IPS-NIHi7 (cell line): ENCODE results near the gene LSR.

Experiments used
- DNase-seq: peaks from one replicate; pipeline ENCODE4 v3.0.0; 2012; ENCODE audit warnings: mixed read lengths; ENCODE audit errors: extremely low spot score

The LSR gene

GRCh38 chr19:35247526-35248309 lies 1.1 kb upstream of the LSR start:
- peak; percentile 91 for DNase-seq

GRCh38 chr19:35249146-35249847 lies 495 bp downstream of the LSR start:
- DNase-seq: peak; percentile 10

GRCh38 chr19:35249848-35250711 lies 1.3 kb downstream of the LSR start:
- DNase-seq: peak; percentile 5

DNA sequence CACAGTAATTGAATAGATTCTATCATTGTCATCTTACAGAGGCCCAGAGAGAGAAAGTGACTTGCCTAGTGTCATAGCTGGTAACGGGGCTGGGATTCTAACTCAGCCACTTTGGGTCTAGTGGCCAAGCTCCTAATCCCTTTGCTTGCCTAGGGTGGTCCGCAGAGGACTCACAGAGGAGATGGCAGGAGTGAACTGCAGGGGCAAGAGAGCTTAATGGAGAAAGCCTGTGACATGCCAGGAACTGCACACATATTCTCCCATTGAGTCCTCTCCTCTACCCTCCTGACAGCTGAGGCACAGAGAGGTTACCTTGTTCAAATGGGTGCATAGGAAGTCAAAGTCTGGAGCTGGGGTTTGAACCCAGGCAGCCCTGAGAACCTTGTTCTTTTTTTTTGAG lies 2.7 kb downstream of the LSR start:
- no peak for DNase-seq

- peak; percentile 35 for DNase-seq
Measured at GRCh38 chr19:35253316-35254286, 4.8 kb downstream of the LSR start.

DNA sequence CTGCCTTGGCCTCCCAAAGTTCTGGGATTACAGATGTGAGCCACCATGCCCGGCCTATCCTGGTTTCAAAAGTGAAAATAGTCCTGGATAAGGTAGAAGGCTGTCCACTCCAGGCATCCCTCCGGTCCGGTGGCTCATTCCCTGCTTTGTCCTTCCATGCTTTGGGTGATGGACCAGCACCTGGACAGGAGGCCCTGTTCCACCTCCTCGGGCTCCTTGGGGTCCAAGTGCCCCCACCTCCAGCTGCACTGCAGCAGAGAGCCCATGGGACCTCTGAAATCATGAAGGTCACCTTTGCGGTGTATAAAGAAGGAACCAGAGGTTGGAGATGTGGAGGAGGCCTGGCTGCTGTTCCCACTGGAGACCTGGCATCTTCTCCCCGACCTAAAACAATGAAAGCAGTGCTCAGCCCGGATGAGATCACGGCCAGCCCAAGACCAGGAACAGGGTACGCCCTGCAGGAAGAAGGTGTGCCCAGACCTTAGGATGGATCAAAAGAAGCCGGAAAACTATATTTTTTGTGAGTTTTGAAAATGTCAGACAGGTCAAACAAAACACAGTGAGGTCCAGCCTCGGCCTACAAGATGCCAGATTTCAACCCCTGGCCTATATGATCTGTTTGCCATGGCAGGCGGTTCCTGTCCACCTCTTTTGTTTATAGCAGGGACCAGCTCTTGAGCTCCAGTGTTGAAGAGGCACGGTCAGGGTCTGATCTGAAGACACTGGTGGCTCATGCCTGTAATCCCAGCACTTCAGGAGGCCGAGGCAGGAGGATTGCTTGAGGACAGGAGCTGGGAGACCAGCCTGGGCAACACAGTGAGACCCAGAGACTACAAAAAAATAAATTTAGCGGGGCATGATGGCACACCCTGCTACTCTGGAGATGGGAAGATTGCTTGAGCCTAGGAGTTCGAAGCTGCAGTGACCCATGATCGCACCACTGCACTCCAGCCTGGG lies 5.8 kb downstream of the LSR start:
- no peak for DNase-seq

GRCh38 chr19:35256566-35256965 lies 7.8 kb downstream of the LSR start:
- no peak for DNase-seq

GRCh38 chr19:35257113-35257461 lies 8.3 kb downstream of the LSR start:
- no peak for DNase-seq

GRCh38 chr19:35260694-35261304 lies 12.0 kb downstream of the LSR start:
- DNase-seq: no peak

DNA sequence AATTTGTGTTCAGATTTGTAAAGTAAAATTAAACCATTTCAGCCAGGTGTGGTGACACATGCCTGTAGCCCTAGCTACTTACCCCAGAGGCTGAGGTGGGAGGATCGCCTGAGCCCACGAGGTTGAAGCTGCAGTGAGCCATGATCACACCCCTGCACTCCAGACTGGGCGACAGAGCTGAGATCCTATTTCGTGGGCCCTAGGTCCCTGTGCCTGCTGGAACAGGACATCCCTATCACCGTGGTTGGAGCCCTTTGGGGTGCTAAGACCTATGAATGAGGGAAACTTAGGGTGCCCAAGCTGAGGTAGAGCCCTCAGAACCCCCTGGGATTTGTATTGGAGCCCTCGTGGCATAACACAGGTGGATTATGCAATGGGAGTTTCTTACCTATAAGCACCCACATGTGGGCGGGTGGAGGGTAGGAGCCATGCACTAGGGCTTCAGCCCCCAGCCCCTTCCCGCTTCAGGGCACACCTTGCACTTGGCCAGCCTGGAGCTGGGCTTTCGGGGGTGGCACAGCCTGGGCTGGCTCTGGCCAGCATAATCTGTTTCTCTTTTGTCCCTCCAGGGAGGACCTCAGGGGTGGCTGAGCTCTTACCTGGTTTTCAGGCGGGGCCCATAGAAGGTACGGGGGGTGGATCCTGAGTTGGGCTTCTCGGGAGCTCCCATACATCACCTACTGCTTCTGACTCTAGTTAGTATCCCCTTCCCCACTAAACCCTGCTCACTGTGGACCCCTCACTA lies 12.7 kb downstream of the LSR start:
- DNase-seq: no peak

DNA sequence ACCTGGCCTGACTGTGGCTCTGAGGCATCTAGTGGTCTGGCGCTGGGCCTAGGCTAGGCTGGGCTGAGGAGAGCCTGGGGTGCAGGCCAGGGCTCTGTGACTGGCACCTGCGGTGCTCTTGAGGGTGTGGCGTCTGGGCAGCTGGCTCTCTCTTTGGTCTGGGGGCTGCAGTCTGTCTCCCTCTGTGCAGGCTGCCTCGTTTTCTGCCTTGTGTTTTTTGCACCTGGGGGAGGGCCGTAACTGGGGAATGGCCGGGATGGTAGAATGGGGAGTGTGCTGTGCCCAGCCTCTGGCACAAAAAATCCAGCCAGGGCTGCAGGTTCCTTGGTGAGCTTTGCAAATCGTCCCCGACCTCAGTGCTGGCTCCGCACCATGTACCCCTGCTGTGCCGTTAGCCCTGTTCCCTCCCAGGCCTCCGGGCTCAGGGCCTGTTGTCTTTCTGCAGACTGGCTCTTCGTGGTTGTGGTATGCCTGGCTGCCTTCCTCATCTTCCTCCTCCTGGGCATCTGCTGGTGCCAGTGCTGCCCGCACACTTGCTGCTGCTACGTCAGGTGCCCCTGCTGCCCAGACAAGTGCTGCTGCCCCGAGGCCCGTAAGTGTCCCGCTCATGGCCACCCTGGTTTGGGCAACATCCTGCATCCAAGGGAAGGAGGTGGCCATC lies 13.4 kb downstream of the LSR start:
- no peak for DNase-seq

GRCh38 chr19:35264268-35265125 lies 15.7 kb downstream of the LSR start:
- DNase-seq: no peak

- DNase-seq: no peak
Measured at GRCh38 chr19:35265126-35265899, 16.5 kb downstream of the LSR start.

- DNase-seq: no peak
Measured at GRCh38 chr19:35265900-35266519, 17.2 kb downstream of the LSR start.

DNA sequence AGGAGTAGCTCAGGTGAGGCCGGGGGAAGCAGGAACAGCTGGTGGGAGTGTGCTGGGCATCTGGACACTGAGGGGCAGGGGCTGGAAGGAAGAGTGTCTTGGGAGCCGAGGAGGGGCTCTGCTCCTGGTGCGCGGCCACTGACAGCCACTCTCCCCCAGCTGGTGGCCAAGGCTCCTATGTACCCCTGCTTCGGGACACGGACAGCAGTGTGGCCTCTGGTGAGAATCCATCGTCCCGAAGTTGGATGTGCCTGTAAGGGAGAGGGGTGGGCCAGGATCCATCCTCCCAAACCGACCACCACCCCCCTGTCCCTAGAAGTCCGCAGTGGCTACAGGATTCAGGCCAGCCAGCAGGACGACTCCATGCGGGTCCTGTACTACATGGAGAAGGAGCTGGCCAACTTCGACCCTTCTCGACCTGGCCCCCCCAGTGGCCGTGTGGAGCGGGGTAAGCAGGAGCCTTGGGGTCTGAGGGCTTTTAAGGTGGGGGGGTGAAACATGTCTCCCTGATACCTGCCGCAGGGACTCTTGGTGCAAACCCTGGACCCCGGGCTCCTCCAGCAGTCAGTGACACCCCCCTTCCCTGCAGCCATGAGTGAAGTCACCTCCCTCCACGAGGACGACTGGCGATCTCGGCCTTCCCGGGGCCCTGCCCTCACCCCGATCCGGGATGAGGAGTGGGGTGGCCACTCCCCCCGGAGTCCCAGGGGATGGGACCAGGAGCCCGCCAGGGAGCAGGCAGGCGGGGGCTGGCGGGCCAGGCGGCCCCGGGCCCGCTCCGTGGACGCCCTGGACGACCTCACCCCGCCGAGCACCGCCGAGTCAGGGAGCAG lies 17.9 kb downstream of the LSR start:
- DNase-seq: no peak
